Stimulated activated CD4-positive, alpha-beta T cell treated with anti-CD3 and anti-CD28 coated beads, TNF-alpha, amount 100 ng/mL, for 24 hours (primary cell): ENCODE data around the gene FRMPD2.
"Not testable (repeated sequence)": the region's sequence is repeated elsewhere in the genome, so short reads cannot be mapped to it uniquely, and the experiment has no call there.

ENCODE experiments used
- DNase-seq, 3 experiments: peaks; one replicate each; pipeline ENCODE4 v3.0.0-alpha.2; 2020; ENCODE audit warnings: low read depth in 3 of 3

FRMPD2 gene

GRCh38 chr10:48251525-48252353 lies 22.8 kb downstream of the FRMPD2 start:
- no peak for DNase-seq

- no peak for DNase-seq
Measured at GRCh38 chr10:48251152-48251524, 23.4 kb downstream of the FRMPD2 start.

GRCh38 chr10:48249763-48250351 lies 24.6 kb downstream of the FRMPD2 start:
- DNase-seq = no peak

GRCh38 chr10:48249004-48249762 lies 25.3 kb downstream of the FRMPD2 start:
- no peak for DNase-seq

GRCh38 chr10:48248462-48248861 lies 26.0 kb downstream of the FRMPD2 start:
- no peak for DNase-seq

- no peak for DNase-seq
Measured at GRCh38 chr10:48247680-48248079, 26.8 kb downstream of the FRMPD2 start.

GRCh38 chr10:48246501-48246900 lies 28.0 kb downstream of the FRMPD2 start:
- DNase-seq = no peak

- no peak for DNase-seq
Measured at GRCh38 chr10:48245977-48246376, 28.5 kb downstream of the FRMPD2 start.

- DNase-seq = not testable (repeated sequence)
Measured at GRCh38 chr10:48243921-48244320, 30.6 kb downstream of the FRMPD2 start.

GRCh38 chr10:48243487-48243886 lies 31.0 kb downstream of the FRMPD2 start:
- DNase-seq = no peak

- no peak for DNase-seq
Measured at GRCh38 chr10:48242171-48242904, 32.2 kb downstream of the FRMPD2 start.

- DNase-seq = no peak
Measured at GRCh38 chr10:48241332-48241731, 33.2 kb downstream of the FRMPD2 start.

- DNase-seq = no peak
Measured at GRCh38 chr10:48240196-48240595, 34.3 kb downstream of the FRMPD2 start.

GRCh38 chr10:48239618-48240017 lies 34.9 kb downstream of the FRMPD2 start:
- no peak for DNase-seq

- no peak for DNase-seq
Measured at GRCh38 chr10:48238826-48239520, 35.5 kb downstream of the FRMPD2 start.

GRCh38 chr10:48237259-48238250 lies 36.9 kb downstream of the FRMPD2 start:
- no peak for DNase-seq

GRCh38 chr10:48236199-48236621 lies 38.3 kb downstream of the FRMPD2 start:
- no peak for DNase-seq

- DNase-seq = no peak
Measured at GRCh38 chr10:48235501-48235900, 39.0 kb downstream of the FRMPD2 start.

- no peak for DNase-seq
Measured at GRCh38 chr10:48234787-48235186, 39.7 kb downstream of the FRMPD2 start.

GRCh38 chr10:48234295-48234694 lies 40.2 kb downstream of the FRMPD2 start:
- DNase-seq = no peak
